Raji (cell line): ENCODE measurements around the gene LEP.

Source experiments
- POLR2A ChIP-seq: IDR thresholded peaks from 2 replicates; pipeline ENCODE4 v1.6.1; 2011; ENCODE audit warnings: low read depth, low read length, control low read depth; ENCODE audit not compliant: insufficient read depth

Gene LEP

DNA sequence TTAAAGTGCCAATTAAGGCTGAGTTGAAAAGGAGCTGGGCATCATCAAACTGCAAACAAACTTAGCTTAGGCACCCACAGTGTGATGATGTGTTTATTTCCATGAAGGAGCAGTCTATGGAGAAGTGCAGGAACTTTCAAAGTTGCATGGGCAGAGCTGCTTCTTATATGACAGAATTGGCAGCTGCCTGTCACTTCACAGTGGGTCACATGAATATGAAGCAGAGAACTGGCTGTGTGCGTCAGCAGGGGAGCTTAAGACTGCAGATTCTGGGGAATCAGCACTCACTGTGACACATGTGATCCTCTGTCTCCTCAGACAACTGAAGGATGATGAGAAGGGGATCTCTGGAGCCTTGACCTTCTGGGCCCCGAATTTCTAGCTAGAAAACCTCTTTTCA lies 66.0 kb downstream of the LEP start:
- TF ChIP-seq POLR2A: no peak
